T47D (cell line): ENCODE measurements around the gene TUBA3C.
"Not testable (repeated sequence)": the region's sequence is repeated elsewhere in the genome, so short reads cannot be mapped to it uniquely, and the experiment has no call there.

ENCODE experiments used
- DNase-seq, 2 experiments: peaks; one replicate each; pipeline versions ENCODE4 v3.0.0 to v3.0.0-alpha.2; 2011 to 2012; ENCODE audit warnings: low read depth in 1 of 2, low spot score in 1 of 2
- JUND ChIP-seq: IDR thresholded peaks from 2 replicates; pipeline ENCODE4 v1.6.1; 2012; ENCODE audit warnings: low read depth
- in situ Hi-C: cut with HindIII; loops from 2 replicates; pipeline ENCODE4 v1.10.0; 2016; ENCODE audit warnings: low sequenced_read_pairs, low pct_unique_long_range_greater_than_20kb

TUBA3C gene

DNA sequence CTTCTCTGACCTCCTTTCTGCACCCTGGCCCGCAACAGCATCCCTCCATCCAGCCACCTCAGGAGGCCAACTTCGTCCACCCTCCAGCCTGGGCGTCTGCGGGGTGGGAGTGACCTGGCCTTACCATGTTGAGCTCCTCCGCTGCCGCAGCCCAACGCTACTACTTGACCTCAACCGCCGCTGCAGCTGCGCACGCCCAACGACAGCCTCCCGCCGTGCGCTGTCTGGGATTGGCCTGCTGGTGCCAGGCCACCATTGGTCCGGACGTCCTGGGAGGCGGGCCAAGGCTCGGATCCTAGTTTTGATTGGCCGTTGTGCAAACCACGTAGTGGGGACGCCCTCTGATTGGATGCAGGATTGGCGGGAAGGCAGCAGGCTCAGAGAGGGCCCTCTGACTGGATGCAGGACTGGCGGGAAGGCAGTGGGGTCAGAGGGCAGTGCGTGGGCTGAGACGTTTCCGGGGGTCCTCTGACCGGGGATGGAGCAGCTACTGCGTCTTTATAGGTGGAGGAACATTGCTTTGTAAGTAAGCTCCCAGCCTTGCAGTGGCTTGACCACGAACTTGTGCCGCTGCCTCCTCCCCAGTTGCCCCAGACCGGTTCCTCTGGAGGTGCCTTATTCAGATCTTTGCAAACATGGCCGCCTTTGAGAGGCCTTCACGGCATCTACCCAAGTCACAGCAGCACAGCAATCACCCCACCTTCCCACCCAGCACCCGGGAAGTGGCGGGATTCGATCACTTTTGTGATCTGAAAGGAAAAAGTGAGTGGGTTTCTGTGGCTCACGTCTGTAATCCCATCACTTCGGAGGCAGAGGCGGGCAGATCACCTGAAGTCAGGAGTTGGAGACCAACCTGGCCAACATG, at the start of gene TUBA3C:
Gene TUBA3C, minus strand, starts transcription at position 204 of the 865 bp plus-strand sequence. Its CDS starts 77 bp downstream, at position 127.
- DNase-seq = no peak
- no peak for TF ChIP-seq JUND
- in situ Hi-C loops = no loop called here

DNA sequence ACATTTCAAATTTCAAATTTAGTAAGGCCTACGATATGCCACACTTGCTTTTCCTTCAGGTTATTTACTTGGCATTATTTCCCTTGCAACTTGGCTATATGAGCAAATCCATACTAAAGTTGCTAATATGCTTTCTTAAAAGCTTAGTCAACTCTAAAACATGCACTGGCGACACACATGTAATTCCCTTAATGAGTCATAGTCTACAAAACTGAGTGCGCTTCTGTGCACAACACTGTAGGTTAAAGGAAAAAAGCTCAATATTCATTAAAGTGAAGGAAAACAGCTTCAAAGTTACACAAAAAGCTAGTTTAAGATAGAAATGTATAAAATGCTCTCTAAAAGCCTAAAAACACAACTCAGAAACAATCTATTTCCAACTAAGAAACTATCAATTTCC, 25.8 kb upstream of the TUBA3C start:
- DNase-seq, in situ Hi-C loops: not testable (repeated sequence)

DNA sequence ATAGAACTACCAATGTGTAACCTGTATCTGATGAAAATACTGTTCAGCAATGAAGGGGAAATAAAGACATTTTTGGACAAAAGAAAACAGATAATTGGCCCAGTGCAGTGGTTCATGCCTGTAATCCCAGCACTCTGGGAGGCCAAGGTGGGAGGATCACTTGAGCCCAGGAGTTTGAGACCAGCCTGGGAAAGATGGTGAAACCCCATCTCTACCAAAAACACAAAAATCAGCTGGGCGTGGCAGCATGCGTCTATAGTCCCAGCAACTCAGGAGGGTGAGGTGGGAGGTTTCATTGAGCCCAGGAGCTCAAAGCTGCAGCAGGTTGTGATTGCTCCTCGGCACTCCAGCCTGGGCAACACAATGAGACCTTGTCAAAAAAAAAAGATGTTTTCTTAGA, 11.0 kb upstream of the TUBA3C start:
- DNase-seq, in situ Hi-C loops: not testable (repeated sequence)

DNA sequence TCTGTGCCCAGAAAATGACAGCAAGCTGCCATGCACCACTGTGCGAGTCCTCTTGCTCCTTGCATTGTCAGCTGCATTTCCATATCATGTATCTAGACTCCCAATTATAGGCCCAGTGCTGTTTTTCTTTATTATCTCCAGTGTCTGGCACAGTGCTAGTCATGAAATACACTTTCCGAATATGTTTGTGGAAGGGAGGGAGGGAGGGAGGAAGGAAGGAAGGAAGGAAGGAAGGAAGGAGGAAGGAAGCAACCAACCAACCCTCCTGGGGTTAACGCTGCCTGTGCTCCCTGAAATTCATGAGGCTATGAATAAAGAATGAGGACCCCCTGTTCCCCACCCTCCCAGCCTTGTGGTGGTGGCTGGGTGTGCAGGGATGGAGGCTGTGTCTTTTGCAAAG, 8.3 kb upstream of the TUBA3C start:
- DNase-seq, in situ Hi-C loops: not testable (repeated sequence)

- DNase-seq, in situ Hi-C loops: not testable (repeated sequence)
These were observed 7.7 kb upstream of the TUBA3C start for GRCh38 chr13:19189368-19189767.

- no peak for DNase-seq
- in situ Hi-C loops = no loop called here
- no peak for TF ChIP-seq JUND
These were observed 4.4 kb upstream of the TUBA3C start for GRCh38 chr13:19185865-19186645.

GRCh38 chr13:19185086-19185864, 3.7 kb upstream of the TUBA3C start:
- TF ChIP-seq JUND = no peak
- no peak for DNase-seq
- in situ Hi-C loops = no loop called here

DNA sequence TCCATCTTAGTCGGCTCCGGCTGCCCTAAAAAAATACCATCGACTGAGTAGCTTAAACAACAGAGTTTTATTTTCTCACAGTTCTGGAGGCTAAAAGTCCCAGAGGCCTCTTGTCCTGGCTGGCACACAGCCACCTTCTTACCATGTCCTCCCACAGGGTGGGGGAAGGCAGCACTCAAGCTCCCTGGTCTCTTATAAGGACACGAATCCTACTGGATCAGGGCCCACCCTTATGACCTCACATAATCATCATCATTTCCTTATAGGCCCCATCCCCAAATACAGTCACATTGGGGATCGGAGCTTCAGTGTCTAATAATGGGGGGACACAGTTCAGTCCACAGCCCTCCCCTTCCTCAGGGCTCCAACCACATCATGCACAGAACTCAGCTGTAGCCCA, 2.6 kb upstream of the TUBA3C start:
- in situ Hi-C loops = no loop called here
- no peak for TF ChIP-seq JUND

DNA sequence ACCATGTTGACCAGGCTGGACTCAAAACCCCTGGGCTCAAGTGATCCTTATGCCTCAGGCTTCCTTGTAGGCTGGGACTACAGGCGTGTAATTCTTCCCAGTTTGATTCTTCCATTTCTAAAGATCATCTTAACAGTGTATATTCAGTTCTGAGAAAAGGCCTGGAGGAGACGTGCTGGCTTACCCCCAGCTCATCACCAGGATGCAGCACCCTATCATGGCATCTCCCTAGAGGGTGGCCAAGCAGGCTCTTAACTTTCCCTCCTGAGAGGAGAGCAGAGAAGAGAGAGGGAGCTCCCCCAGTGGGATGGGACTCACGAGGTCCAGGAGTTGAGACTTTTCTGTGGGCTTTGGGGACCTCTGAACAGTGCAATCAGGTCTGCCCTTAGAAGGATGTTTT, 2.1 kb upstream of the TUBA3C start:
- TF ChIP-seq JUND = no peak
- in situ Hi-C loops = no loop called here

More for the DNA sequence above, 2.6 kb upstream of the TUBA3C start:
- DNase-seq = no peak

DNA sequence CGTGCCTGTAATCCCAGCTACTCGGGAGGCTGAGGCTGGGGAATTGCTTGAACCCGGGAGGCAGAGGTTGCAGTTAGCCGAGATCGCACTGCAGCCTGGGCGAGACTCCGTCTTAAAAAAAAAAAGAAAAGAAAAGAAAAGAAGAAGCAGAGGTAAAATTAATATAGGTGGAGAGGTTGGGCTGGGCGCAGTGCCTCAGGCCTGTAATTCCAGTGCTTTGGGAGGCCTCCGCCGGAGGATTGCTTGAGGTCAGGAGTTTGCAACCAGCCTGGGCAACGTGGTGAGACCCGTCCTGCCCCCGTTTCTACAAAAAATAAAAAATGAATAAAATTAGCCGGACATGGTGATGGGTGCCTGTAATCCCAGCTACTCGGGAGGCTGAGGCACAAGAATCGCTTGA, 912 bp upstream of the TUBA3C start:
- TF ChIP-seq JUND = no peak
- DNase-seq = no peak
- in situ Hi-C loops = no loop called here

More for the DNA sequence above, 2.1 kb upstream of the TUBA3C start:
- DNase-seq = no peak

DNA sequence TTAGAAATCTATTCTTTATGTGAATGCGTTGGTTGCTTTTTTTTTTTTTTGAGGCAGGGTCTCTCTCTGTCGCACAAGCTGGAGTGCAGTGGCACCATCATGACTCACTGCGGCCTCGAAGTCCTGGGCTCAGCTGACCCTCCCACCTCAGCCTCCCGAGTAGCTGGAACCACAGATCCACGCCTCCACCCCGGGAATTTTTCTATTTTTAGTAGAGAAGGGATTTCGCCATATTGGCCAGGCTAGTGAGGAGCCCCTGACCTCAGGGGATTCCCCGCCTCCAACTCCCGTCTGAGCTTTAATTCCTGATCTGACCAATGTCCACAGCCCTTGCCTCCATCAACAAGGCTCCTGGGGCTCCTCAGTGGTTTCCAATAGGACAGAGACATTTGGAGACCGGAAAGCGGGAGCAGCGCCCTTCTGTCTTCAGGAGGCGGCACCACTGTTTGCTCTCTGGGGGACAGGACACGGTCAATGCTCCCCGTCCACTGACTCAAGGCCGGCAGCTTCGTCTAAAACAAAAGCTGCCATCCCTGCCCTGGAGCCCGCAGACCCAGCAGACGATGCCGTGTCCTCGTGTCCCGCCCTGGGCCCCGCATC, 503 bp downstream of the TUBA3C start:
- TF ChIP-seq JUND = no peak
- no peak for DNase-seq
- in situ Hi-C loops = no loop called here

- no peak for DNase-seq
- no peak for TF ChIP-seq JUND
- in situ Hi-C loops = no loop called here
These were observed 1.7 kb downstream of the TUBA3C start for GRCh38 chr13:19179916-19180315.
